Globus pallidus (tissue), 1 donor: Measurements from ENCODE around the gene MTFR2.

Source experiments
- DNase-seq: peaks from one replicate; pipeline ENCODE4 v3.0.0-alpha.2; 2015; ENCODE audit warnings: low spot score

MTFR2 gene

GRCh38 chr6:136249811-136250685 lies at the start of gene MTFR2:
TSS of gene MTFR2 (minus strand) at chr6:136250311. CDS start at chr6:136249099, 1,212 bp downstream.
- DNase-seq: peak; percentile 98

GRCh38 chr6:136294621-136295020 lies 44.5 kb upstream of the MTFR2 start:
- DNase-seq: no peak

- DNase-seq: no peak
Observed at GRCh38 chr6:136290410-136291010, 40.4 kb upstream of the MTFR2 start.

- peak; percentile 100 for DNase-seq
Observed at GRCh38 chr6:136289579-136290409, 39.7 kb upstream of the MTFR2 start, which contains the start of gene BCLAF1. TSS of gene BCLAF1 (minus strand) at chr6:136289846. CDS start at chr6:136279866, 9,980 bp downstream.

- DNase-seq: peak; percentile 87
Observed at GRCh38 chr6:136289327-136289578, 39.1 kb upstream of the MTFR2 start.

- peak; percentile 70 for DNase-seq
Observed at GRCh38 chr6:136288566-136289326, 38.6 kb upstream of the MTFR2 start.

- no peak for DNase-seq
Observed at GRCh38 chr6:136284909-136285308, 34.8 kb upstream of the MTFR2 start.

GRCh38 chr6:136282906-136283305 lies 32.8 kb upstream of the MTFR2 start:
- DNase-seq: no peak

GRCh38 chr6:136280032-136280609 lies 30.0 kb upstream of the MTFR2 start:
- no peak for DNase-seq

- no peak for DNase-seq
Observed at GRCh38 chr6:136274062-136274461, 24.0 kb upstream of the MTFR2 start.

- no peak for DNase-seq
Observed at GRCh38 chr6:136265101-136265500, 15.0 kb upstream of the MTFR2 start.

- no peak for DNase-seq
Observed at GRCh38 chr6:136262940-136263339, 12.8 kb upstream of the MTFR2 start.

GRCh38 chr6:136254851-136255466 lies 4.8 kb upstream of the MTFR2 start:
- DNase-seq: no peak

- no peak for DNase-seq
Observed at GRCh38 chr6:136253734-136254133, 3.6 kb upstream of the MTFR2 start.

- no peak for DNase-seq
Observed at GRCh38 chr6:136252441-136252840, 2.3 kb upstream of the MTFR2 start.

GRCh38 chr6:136251394-136251793 lies 1.3 kb upstream of the MTFR2 start:
- no peak for DNase-seq

- no peak for DNase-seq
Observed at GRCh38 chr6:136250686-136251008, 536 bp upstream of the MTFR2 start.

GRCh38 chr6:136249336-136249735 lies 775 bp downstream of the MTFR2 start:
- no peak for DNase-seq

- DNase-seq: no peak
Observed at GRCh38 chr6:136244061-136244616, 6.0 kb downstream of the MTFR2 start.

- no peak for DNase-seq
Observed at GRCh38 chr6:136236466-136237293, 13.4 kb downstream of the MTFR2 start.
